Left renal pelvis (tissue), 4 donors: ENCODE results near the gene TIMP3. TPM values are rescaled to one million over a fixed set of nuclear protein-coding genes. Genes with fewer than 3 reads are reported as not detected.

Experiments
- DNase-seq, 4 donors: peaks; one replicate each; pipeline ENCODE4 v3.0.0-alpha.2; 2013; ENCODE audit warnings: low read depth in 4 of 4, low spot score in 3 of 4
- polyA plus RNA-seq, 4 donors: library from polyadenylated mRNA; unstranded; fragments of 120-200 nt; gene quantifications; one replicate each; pipeline ENCODE4 v1.2.1, GENCODE V29; 2013; ENCODE audit not compliant: insufficient read length in 4 of 4

TIMP3 gene
- polyA plus RNA-seq, 4 donors, result 110 to 410 (median 167) TPM

DNA sequence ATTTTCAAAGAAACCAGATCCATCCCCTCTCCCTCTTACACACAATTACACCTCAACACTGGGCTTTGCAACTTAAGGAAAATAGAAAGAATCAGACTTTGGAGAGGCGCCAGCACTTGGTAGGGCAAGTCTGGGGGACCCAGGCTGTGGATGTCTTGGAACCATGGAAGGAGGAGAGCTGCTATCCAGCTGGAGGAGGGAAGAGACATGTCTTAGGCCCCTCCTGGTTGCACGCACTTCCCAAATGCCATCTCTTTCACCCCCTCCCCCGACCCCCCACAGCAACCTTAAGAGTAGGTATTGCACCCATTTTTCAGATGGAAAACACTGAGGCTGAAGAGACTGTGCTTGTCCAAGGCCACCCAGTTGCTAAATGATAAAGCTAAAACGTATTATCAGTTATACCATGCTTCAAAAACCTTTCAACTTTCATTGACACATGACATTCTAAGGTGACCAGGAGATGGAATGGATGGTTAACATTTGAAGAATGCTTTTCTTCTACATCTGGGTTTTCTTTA is 3.9 kb downstream of the TIMP3 start:
- DNase-seq, result no peak

DNA sequence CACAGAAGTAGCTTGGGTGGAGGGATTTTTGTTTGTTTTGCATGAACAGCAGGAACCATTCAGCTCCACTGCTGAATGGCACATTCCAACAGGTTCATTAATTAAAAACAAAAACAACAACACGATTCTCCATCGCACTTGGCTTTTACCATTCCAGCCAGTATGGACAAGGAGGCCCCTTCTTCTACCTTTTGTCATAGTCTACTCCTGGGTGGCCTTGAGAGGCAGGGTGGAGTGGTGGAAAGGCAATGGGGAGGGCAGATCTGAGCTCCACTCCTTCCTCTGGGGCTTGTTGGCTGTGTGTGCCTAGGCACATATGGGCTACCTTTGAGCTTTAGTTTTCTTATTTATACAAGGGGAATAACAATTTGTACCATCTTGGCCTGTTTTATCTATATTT is 4.8 kb downstream of the TIMP3 start:
- DNase-seq, result no peak

DNA sequence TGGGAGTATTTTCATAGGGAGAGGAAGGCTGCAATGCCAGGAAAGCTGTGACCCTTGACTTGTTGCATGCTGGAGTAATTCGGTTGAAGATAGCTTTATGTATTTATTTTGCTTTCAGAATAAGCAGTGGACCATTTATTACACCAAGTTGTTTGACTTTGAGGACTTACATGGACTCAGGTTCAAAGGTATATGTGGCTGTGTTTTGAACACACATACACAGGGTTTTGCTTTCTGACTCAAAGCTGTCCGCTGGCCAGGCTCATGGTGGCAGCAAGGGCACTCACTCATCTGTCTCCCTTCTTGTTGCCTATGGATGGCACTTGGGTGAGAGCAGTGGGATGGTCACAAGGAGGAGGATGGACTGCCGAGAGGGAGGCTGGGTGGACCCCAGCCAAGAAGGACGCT is 6.5 kb downstream of the TIMP3 start:
- no peak for DNase-seq

DNA sequence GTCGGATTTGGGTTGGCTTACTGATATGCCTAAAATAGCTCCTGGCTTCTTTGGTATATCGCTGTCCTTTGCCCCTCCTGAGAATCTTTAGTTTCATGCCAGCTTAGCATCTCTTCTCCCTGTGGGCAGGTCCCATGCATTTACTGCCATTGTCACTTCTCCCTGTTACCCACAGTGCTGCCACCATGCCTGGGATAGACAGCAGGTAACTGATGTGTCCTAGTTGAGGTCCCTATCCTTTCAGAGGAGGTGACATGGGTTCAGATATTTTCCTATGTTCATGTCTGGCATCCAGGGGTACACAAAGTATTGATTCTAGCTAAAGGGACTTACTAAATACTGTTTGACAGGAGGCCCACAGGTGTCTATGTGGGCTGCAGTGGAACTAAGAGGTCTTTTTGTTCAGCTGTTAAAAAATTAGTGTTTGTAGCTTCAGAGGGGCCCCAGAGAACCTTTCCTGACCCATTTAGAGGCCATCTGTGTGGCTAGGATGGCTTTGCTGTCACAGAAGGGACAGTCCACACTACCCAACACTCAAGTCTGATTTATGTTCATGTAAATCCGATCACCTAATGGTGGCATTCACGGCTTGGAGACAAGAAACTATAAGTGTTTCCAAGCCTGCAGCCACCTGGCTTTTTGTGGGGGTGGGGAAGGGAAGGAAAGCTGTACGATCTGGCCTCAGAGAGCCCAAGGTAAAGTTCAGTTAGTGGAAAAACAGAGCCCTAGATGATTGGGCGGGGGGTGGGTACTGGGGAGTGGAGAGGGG is 8.5 kb downstream of the TIMP3 start:
- no peak for DNase-seq

DNA sequence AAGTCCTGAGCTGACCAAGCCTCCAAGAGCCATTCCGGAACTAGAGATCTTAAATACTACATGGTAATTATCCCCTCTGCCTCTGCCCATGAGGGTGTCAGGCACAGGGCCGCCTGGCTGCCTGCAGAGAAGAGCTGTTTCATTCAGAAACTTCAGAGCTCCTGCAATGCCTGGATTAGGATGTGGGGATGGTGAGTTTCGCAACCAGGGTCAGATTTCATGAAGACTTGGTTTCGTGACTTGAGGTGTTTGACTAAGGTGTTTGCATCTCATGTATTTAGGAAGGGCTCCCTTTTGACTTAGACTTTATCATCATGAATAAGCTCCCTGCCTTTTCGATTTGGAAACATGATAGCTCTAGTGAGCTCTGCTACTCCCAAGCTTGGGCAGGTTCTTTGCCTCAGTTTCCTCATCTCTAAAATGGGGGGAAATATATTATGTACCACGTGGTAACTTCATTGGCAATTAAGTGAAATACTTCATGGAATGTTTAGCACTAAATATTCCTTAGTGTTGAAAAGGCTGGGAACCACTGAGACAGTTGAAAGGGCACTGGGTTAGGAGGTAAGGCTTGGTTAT is 9.1 kb downstream of the TIMP3 start:
- no peak for DNase-seq

DNA sequence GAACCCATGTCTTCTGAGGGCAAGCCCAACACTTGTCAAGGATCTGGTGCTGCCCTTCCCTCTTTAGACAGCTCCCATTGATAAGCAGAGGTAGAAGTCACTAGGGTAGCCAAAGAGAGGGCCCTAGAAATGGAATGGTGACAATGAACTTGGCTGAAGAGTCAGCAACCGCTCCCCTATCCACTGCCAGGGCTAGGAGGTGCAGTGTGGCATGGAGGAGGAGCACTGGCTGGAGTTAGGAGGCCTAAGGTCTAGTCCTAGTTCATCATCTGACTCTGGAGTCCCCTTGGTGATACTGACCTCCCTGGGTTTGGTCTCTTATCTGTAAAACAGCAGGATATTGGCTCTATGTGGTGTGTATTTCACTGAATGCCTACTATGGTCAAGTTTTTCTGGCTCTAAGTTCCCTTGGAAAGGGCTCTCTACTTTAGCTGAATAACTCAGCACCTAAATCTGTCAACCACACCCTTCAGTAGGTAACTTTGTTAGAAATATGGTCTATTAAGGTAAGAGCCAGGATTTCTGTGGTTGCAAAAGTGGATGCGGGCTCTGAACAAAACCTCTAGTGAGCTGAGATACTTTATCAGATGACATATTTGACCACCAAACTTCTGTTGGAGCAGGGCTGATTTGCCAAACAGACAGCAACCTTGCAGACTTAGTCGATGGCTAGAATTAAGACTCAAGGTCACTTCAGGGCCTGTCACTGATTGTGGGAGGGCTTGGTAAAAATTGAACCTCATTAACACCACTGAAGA is 10.5 kb downstream of the TIMP3 start:
- no peak for DNase-seq

DNA sequence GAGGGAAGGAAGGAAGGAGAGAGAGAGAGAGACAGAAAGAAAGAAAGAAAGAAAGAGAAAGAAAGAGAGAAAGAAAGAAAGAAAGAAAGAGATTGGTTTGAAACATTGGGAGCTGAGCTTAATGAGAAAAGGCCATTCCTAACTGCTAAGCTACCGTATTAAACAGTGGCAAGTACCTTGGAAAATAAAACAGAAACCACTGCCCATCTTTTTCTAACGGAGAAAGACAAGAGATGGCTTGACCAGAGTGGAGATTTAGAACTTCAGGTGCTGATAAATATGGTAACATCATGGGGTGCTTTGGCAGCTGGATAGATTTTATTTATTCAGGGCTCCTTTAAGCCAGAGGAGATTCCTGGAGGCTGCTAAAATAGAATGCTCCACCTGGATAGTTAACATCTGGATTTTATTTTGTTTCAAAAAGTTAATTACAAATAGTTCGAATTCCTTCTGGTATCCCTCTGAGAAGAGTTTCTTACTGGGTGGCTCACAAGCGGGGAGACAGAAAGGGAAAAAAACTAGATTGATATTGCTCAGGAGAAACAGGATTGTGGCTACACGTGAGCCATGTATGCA is 12.9 kb downstream of the TIMP3 start:
- no peak for DNase-seq

DNA sequence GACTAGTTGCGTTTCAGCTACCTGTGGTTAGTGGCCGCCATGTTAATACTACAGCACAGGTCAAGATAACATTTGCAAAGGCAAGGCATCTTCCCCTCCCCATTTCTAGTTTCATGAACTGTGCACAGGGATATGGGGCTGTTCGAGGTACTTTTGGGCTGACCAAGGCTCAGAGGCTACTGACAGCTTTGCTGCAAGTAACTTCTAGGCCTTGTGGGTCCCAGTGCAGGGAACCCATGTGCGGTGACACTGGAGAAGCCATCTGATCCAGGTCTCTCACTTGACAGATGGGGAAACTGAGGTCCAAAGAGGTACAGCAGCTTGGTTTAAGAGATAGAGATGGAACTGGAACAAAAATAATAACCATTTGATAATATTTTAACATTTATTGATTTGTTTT is 13.6 kb downstream of the TIMP3 start:
- no peak for DNase-seq

DNA sequence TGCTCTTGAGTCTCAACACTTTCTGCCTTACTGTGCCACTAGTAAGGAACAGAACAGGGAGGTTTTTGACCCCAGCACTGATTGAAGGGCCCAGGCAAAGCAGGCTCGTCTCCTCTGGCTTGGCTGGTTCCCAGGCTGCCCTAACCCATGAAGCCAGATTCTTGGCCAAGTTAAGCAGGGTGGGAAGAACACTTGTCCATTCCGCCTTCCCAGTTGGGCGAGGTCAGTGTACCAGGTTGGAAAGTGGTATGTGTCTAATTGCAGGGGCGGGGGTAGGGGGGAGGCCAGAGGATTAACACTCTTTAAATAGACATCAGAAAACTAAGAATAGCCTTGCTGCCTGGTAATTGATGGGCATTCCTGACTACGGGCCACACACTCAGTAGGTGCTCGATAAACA is 14.4 kb downstream of the TIMP3 start:
- DNase-seq, result no peak

DNA sequence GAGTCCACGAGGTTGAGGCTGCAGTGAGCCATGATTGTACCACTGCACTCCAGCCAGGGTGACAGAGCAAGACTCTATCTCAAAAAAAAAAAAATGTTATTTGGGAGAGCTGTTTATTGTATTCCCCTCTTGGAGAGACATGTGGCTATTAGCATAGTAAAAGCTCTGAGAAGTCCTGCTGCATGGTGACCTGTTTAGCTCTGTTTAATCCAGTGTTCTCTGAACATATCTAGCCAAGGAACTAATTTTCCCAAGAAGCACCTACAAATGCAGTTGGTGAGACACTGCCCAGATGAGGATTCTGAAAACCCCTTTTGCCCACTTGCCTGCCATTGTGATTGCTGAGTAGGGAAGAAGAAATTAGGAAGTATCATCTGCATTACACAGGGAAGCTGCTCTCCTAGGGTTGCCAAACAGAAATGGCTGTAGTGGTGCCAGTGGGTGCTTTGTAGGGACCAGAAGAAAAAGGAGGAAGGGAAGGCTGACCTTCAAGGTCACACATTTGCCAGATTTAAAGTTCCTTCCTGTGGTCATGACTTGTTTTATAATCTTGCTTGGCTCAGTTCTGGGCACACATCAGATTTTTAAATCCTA is 15.7 kb downstream of the TIMP3 start:
- DNase-seq, result no peak

DNA sequence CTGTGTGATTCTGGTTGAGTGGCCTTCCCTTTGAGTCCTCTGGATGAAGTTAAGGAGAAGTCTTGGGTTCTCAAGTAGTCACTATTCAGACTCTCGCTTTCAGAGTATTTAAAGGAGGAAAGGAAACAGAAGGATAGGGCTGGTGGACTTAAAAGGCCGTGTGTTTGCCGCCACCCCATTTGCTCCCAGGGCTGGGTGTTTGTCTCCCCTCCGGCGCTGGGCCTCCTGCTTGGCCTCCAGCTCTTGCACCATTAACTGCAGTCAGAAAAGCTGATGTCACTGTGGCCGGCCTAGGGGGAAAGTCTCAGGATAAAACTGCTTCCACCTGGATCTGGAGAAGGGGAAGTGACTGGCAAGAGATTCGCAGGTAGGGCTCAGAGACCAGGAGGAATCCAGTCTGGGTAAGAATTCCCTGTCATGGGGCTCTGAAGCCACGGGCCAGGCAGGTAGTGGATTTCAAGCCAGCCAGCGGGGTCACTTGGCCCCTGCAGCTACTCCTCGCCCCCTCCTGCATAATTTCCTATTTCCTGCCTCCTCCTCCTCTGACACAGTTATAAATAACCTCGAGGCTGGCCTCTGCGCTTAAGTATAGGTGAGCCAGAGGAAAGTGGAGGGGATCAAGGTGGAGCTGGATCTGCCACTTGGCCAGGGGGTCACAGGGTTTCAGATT is 17.1 kb downstream of the TIMP3 start:
- DNase-seq, result no peak

DNA sequence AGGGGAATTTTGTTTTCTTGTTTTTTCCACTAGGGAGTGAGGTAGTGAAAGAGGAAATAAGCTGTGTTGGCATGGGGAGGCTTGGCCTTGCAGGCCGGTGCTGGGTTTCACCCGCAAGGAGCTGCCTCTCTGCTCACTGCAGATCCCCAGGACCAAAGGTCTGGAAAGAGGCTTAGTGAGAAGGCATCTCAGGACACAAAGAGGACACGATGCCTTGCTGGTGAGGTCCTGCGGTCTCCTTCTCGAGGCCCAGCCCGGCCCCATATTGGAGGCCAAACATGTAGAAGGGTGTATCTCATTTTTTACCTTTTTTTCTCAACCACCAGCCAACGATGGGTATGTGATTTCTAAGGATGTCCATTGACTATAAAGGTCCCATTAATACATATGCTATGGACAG is 17.6 kb downstream of the TIMP3 start:
- no peak for DNase-seq

DNA sequence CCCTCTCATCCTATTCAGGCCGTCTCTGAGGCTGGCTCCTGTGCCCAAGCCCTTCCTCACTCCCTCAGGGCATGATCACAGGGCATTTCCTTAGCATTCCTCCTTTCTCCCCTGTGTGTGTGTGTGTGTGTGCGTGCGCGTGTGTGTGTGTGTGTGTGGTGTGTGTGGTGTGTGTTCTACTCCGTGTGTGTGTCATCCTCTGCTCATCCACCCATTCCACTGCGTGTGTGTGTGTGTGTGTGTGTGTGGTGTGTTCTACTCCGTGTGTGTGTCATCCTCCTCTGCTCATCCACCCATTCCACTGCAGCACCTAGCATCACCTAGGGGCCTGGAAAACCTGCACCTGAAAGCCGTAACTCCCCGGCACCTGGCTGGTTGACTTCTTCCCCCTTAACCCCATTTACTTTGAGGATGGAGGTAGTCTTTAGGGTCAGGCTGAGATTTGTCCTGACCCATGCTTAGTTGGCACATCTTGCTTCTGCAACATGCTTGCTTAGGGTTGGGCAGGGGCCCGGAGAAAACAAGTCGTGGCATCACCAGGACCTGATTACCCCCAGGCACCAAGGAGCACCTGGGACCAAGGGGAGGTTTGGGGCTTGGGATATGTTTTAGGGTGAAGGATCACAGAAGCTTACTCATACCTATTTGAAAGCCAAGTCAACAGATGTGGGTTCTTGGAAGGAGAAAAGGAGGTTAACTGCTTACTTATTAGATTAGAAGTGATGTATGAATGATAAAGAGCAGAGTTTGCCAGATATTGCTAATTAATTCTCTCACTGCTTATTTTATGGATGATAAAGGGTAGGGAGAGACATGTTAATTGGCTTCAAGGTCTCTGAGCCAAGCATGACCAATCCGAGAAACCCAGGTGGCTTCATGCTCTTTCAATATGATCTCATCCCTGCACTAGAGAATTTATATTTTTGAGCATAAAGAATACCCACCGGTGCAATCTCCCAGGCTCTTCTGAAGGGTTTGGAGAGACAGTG is 18.9 kb downstream of the TIMP3 start:
- DNase-seq, result no peak

DNA sequence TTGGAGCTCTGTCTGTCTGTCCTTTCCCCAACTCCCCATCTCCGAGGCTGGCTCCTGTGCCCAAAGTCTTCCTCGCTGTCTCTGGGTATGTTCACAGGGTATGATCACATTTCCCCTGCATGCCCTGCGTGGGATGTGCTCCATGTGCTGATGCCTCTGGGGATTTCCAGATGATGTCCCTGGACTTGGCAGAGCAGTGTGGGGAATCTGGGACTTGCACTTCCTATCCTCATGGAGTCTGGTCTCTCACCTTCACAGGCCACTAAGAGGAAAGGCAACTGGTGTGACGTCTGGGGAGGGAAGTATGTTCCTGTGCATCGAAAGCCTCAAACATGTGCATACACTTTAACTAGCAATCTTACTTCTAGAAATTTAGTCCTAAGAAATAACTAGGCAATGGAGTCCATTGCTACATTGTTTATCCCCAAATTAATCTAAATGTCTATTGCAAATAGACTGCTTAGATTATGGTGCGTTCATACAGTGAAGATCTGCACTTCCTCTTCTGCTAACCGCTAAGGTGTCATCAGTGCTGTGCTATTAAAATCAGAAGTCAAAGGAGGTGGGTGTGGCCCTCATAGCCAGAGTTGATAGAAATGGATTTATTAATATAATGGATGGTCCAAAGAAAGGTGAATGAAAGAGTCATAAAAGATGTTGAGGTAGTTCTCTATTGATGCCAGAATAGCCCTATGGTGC is 20.8 kb downstream of the TIMP3 start:
- no peak for DNase-seq

DNA sequence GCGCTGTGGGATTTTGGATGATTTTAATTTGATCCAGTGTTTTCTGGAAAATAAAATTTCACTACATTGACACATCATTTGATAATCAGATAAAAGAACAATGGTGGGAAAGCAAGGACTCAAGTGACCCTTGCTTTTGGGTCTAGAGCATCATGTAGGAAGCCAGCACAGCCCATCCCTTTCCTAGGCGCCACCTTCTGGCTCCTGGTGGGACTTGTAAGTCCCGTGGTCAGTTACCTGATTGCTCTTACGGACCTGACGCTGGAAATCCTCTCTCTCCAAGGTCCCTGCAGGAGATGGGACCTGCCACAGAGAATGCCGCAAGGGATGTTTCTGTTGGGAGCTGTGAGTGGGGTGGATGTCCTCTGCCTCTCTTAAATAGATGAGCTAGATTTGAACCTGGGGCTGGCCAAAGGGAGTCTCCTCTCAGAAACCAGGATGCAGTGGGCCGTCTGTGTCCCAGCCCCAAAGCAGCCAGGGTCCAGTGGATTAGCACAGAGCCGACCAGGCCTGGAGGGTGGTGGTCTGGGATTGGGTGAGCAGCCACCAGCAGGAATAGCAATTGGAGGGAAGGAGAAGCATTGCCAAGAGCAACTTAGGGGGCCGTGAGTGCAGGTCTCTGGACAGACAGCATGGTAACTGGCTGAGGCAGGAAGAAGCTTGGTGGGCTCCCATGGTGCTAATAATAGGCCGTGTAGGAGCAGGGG is 21.7 kb downstream of the TIMP3 start:
- DNase-seq, result no peak

DNA sequence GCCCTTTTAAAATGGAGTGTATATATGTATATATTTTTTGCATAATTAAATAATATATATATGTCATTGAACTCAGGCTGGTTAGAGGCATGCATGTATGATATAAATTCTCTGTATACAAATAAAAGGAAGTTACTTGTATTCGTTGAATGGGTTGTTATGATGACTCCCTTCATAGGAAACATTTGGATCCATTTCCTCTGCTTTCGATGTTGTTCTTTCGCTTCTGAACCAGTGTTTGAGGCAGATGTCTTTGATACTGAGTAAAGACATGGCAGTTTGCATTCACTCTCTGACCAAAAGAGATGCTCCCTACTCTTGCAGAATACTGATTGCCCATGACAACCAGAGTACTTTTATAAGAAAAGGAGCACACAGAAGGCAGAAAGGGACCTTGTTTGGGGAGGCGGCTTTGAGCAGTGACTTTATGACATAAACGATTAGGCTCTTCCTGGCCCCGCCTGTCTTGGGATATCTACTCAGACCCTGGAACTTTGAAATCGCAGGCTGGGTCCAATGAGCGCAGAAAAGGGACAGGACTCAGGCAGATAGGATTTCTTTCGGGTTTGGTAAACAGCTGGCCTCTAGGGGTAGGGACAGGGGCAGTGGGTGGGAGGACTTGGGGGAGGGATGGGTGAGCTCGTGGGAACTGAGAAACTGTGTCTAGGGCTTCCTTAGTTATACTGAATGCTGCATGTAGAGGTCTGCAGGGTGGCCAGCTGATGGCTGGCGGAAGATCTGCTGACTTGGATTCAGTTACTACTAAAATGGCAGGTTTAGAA is 23.2 kb downstream of the TIMP3 start:
- DNase-seq, result no peak

DNA sequence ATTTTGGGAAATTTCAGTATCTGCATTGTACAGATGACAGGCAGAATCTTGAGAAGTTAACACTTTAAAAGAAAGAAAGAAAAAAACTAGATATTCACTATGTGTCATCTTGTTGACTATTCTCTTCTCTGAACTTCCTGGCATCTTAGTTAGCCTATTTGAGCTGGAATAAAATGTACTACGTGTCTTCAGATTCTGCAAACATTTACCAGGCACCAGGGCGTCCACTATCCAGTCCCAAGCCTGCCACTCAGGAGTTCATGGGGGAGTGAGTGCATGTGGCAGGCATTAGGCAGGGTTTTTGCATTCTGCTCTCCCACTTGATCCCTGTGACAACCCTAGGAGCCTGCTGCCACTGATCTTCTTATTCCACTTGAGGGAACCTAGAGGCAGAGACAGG is 25.0 kb downstream of the TIMP3 start:
- DNase-seq, result no peak
